IPS DF 6.9 (cell line): ENCODE measurements around the gene CFL2.

ENCODE experiments used
- DNase-seq: peaks from one replicate; pipeline ENCODE4 v3.0.0-alpha.2; 2013; ENCODE audit warnings: low read depth, low spot score
- H3K27ac ChIP-seq: one replicate; pipeline ENCODE4 v1.5.1; 2013; ENCODE audit warnings: low read length, control low read depth
- H3K27me3 ChIP-seq: 2 replicates; pipeline ENCODE4 v1.6.1; 2013; ENCODE audit warnings: mild to moderate bottlenecking, low read length; ENCODE audit not compliant: control insufficient read depth, insufficient read depth
- H3K36me3 ChIP-seq: 2 replicates; pipeline ENCODE4 v1.6.1; 2013; ENCODE audit warnings: low read length; ENCODE audit not compliant: control insufficient read depth, insufficient read depth
- H3K4me1 ChIP-seq: 2 replicates; pipeline ENCODE4 v1.6.1; 2013; ENCODE audit warnings: low read length; ENCODE audit not compliant: control insufficient read depth, insufficient read depth
- H3K4me3 ChIP-seq: 2 replicates; pipeline ENCODE4 v1.5.1; 2013; ENCODE audit warnings: mild to moderate bottlenecking, low read length
- H3K9me3 ChIP-seq: 2 replicates; pipeline ENCODE4 v1.6.1; 2013; ENCODE audit warnings: low read length, inconsistent platforms; ENCODE audit not compliant: control insufficient read depth, insufficient read depth
- WGBS: extraction: QIAGEN DNeasy Blood & Tissue Kit; methylation state at CpG from one replicate; pipeline ENCODE4 v1.1.7; 2013; ENCODE audit warnings: mixed read lengths, missing lambda C conversion rate; ENCODE audit not compliant: insufficient read length, insufficient coverage; 5-methylcytosine and 5-hydroxymethylcytosine counted together

Gene CFL2

DNA sequence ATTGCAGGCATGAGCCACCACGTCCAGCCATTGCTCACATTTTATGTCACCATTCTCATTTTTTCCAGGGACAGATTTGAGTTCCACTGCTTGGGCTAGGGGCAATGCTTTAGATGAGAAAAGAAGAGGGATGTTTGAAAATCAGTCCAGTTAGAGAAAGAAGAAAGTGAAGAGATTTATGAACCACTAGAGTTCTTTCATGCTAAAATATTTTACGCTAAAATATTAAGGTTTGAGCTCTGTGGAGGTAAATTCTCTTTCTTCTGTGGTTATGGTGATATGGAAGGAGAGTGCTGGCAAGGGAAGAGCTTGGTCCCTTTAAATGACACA is 21.5 kb downstream of the CFL2 start:
- Histone ChIP-seq H3K9me3 (no peaks in the 10 kb centered on the region), H3K4me3 (no peak overlapping the region), H3K27me3 (no peaks in the 10 kb centered on the region), H3K36me3 (no peaks in the 10 kb centered on the region), H3K4me1 (peaks cover 2% of the 10 kb centered on the region; the same call in 1 of the 2 replicates), H3K27ac (no peak overlapping the region)
- no peak for DNase-seq
- WGBS = no CpG with 5 or more reads among the region's 2 CpGs

DNA sequence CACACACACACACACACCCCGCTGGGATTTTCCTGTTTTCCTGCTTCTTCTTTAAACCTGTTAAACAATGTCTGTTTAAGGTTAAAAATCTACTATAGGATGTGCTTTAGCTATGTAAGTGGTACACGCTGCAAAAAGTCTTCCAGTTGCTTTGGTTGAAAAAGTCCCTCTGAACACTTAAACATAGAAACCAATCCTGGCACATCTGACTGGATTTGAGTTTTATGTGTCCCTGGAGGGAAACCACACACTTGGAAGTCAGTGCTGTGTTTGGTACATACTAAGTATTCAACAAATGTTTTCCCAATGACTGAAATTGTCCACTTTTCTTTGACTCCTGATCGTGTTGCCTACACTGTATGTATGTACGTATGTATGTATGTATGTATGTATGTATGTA is 22.0 kb downstream of the CFL2 start:
- H3K9me3 ChIP-seq = no peaks in the 10 kb centered on the region
- H3K27ac ChIP-seq = no peak overlapping the region
- H3K27me3 ChIP-seq = no peaks in the 10 kb centered on the region
- H3K4me3 ChIP-seq = no peak overlapping the region
- DNase-seq = no peak
- peaks cover 2% of the 10 kb centered on the region; the same call in 1 of the 2 replicates for H3K4me1 ChIP-seq
- H3K36me3 ChIP-seq = no peaks in the 10 kb centered on the region
- WGBS = no CpG with 5 or more reads among the region's 4 CpGs

DNA sequence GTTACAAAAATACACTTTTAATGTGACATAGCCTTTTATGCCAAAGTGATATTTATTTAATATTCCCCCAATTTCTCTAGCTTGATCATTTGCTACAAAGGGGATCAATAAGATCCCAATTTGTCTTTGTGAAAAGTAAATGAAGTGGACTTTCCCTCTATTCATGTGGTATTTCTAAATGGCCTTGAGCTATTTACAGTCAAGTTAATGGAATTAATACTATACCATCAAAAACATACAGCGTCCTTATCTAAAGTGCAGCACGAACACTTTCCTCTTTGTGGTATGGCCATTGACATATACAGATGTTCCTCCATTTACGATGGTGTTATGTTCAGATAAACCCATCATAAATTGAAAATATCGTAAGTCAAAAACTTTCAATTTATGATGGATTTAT is 23.2 kb downstream of the CFL2 start:
- no peak overlapping the region for H3K27ac ChIP-seq
- WGBS = no CpG with 5 or more reads among the region's 4 CpGs
- no peaks in the 10 kb centered on the region for H3K9me3 ChIP-seq
- no peaks in the 10 kb centered on the region for H3K27me3 ChIP-seq
- H3K4me1 ChIP-seq = peaks cover 2% of the 10 kb centered on the region; the same call in 1 of the 2 replicates
- no peaks in the 10 kb centered on the region for H3K36me3 ChIP-seq
- H3K4me3 ChIP-seq = no peak overlapping the region
- no peak for DNase-seq

DNA sequence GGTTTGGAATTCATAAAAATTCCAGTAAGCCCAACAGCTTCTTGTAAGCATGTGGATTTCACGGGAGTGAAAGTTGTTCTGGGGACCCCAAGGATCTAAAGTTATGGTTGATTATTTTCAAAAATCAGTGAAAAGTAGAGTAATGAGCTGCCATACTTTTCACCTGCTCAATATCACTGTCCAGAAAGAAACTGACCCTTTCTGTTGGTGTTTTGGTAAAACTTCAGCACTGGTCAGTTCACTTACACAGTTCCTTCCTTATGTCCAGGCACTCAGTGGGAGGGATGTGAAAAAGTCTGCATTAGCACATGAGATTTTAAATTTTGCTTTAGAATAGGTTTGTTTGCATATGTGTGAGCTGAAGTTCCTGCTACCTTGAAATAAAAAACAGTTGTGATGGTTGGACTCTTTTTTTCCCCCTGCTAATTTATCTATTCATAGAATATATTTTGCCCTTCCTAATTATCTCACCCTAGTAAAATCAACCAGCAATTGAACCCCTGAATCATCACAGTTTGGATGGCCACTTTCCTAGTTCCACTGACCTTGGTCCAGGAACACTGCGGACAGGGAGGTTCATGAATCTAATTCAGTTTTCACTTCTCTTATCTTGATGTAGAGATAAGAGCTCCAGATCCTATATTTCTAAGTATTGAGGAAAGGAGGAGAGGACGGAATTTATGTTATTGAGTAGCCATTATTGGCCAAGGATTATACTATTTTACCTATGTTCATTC is 25.8 kb downstream of the CFL2 start:
- Histone ChIP-seq H3K4me1 (peaks cover 2% of the 10 kb centered on the region; the same call in 1 of the 2 replicates), H3K9me3 (no peaks in the 10 kb centered on the region), H3K27ac (no peak overlapping the region), H3K4me3 (no peak overlapping the region), H3K36me3 (no peaks in the 10 kb centered on the region), H3K27me3 (no peaks in the 10 kb centered on the region)
- no CpG with 5 or more reads among the region's 3 CpGs for WGBS
- DNase-seq = no peak

DNA sequence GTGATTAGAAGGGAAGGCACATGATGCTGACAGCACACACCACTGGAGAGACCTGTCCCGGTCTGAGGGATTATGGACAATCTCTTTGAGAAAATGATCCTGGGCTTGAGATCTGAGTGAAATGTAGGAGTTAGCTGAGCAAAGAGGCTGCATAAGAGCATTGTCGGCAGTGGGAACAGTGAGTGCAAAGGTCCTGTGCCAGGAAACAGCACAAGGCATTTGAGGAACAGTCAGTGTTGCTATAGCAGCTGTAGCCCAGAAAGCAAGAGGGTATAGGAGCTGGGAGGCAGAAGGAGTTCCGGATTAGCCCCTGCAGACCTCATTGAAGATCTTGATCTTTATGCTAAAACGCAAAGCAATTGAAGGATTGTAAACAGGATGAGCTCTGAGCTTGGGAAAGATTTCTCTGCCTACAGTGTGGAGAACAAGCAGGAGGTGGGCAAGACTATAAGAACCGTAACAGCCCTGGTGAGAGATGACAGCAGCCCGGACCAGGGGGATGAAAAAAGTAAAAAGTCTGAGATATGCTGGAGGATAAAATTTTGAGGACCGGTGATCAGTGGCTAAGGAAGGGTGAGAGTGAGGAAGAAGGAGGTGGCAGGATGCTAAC is 28.5 kb downstream of the CFL2 start:
- Histone ChIP-seq H3K4me3 (no peak overlapping the region), H3K9me3 (no peaks in the 10 kb centered on the region), H3K4me1 (no peaks in the 10 kb centered on the region), H3K27me3 (no peaks in the 10 kb centered on the region), H3K36me3 (no peaks in the 10 kb centered on the region), H3K27ac (no peak overlapping the region)
- no CpG with 5 or more reads among the region's 7 CpGs for WGBS
- DNase-seq = no peak

DNA sequence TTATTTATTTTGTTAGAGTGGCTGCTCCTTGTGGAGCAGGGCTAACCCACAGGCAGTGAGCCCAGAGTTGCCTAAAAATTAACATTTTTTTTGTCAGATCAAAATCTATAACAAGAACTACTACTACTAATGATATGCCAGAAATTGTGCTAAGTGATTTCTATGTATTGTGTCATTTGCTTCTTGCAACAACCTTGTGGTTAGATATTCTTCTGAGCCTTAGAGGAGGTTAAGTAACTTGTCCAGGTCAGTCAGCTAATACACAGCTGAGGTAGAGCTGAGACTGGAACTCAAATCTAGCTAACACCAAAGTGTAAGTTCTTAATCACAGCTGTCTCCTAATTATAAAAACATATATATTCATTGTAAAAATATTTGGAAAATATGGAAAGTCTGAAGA is 29.8 kb downstream of the CFL2 start:
- Histone ChIP-seq H3K4me3 (no peak overlapping the region), H3K27ac (no peak overlapping the region), H3K9me3 (no peaks in the 10 kb centered on the region), H3K36me3 (no peaks in the 10 kb centered on the region), H3K27me3 (no peaks in the 10 kb centered on the region), H3K4me1 (no peaks in the 10 kb centered on the region)
- DNase-seq = no peak

DNA sequence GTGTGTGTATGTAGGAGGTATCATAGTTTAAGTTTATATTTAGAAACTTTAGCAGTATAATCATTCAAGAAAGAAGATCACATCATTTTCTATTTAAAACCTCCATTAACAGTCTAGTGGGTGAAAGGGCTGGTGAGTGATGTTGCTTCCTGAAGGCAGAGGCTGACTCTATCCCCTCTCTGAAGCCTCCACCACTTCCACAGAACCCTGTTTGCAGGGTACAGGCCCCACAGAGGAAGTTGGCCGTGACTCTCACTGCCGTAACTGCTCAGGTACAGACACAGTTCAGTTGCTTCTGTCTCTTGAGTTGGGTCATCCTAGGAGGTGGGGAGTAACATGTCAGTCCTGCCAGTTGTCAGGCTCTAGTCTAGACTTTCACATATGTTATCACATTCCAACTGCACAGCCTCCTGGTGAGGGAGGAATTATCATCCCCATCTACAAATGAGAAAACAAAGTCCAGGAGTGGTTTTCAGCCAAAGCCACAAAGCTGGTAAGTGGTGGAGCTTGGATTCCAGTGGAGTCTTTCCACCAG is 31.5 kb downstream of the CFL2 start:
- DNase-seq = no peak

DNA sequence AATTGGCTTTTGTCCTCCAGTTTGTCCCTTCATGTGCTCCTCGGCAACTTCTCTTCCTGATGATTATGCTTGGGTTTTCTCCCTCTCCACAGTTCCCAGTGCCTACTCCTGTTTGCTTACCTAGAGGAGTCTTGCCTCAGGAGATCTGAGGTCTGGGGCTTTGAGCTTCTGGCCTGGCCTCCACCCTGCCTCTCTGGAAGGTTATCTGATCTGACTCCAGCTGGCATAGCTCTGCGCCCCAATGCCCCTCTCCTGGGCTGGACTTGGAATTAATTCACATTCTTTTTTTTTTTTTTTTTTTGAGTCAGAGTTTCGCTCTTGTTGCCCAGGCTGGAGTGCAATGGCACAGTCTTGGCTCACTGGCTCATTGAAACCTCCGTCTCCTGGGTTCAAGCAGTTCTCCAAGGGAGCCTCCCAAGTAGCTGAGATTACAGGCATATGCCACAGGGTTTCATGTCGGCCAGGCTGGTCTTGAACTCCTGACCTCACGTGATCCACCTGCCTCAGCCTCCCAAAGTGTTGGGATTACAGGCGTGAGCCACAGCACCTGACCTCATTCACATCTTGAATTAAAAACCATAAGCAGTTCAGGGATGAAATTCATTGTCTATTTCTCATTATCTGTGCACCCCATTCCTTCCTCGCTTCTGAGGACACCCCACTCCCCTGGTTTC is 33.5 kb downstream of the CFL2 start:
- Histone ChIP-seq H3K4me3 (no peak overlapping the region), H3K36me3 (no peaks in the 10 kb centered on the region), H3K9me3 (no peaks in the 10 kb centered on the region), H3K27ac (no peak overlapping the region), H3K27me3 (no peaks in the 10 kb centered on the region), H3K4me1 (no peaks in the 10 kb centered on the region)
- DNase-seq = no peak
- WGBS = no CpG with 5 or more reads among the region's 8 CpGs

More for the DNA sequence above, 31.5 kb downstream of the CFL2 start:
- WGBS = no CpG with 5 or more reads among the region's 2 CpGs
- Histone ChIP-seq H3K27me3 (no peaks in the 10 kb centered on the region), H3K4me3 (no peak overlapping the region), H3K4me1 (no peaks in the 10 kb centered on the region), H3K27ac (no peak overlapping the region), H3K9me3 (no peaks in the 10 kb centered on the region), H3K36me3 (no peaks in the 10 kb centered on the region)

DNA sequence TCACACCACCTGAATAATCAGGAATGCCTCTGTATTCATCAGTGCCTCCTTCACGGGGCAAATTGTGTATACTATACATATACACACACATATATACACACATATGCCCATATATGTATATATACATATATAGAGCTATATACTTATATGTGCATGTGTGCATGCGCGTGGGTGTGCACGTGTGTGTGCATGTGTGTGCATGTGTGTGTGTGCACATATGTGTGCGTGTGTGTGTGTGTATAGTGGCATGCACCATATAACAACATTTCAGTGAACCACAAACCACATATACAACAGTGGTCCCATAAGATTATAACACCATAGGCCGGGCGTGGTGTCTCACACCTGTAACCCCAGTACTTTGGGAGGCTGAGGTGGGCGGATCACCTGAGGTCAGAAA is 35.7 kb downstream of the CFL2 start:
- Histone ChIP-seq H3K36me3 (no peaks in the 10 kb centered on the region), H3K4me1 (no peaks in the 10 kb centered on the region), H3K9me3 (no peaks in the 10 kb centered on the region), H3K27ac (no peak overlapping the region), H3K27me3 (no peaks in the 10 kb centered on the region), H3K4me3 (no peak overlapping the region)
- no CpG with 5 or more reads among the region's 8 CpGs for WGBS
- DNase-seq = no peak

DNA sequence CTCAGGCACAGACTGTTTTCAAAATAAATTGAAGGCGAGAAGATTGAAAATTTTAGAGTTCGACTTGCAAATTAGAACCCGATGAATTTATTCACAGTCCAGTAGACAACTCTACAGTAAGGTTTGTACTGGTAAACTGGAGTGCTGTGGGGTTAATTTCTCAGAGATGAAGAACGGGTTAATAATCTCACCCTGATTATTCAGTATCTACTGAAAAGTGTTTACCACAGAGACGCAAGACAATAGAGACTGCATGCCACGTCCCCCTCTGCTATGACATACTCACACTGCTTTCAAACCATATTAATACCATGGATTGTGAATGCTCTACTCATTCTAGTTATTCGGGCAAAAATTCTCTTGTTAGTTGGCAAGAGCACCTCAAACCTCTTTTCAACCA is 36.1 kb downstream of the CFL2 start:
- no peaks in the 10 kb centered on the region for H3K4me1 ChIP-seq
- no peak overlapping the region for H3K27ac ChIP-seq
- no peaks in the 10 kb centered on the region for H3K36me3 ChIP-seq
- WGBS = no CpG with 5 or more reads among the region's 7 CpGs
- no peak overlapping the region for H3K4me3 ChIP-seq
- no peaks in the 10 kb centered on the region for H3K27me3 ChIP-seq
- no peaks in the 10 kb centered on the region for H3K9me3 ChIP-seq
- no peak for DNase-seq
